K562 (cell line): ENCODE data around the gene PACSIN3. TPM values are rescaled to one million over a fixed set of nuclear protein-coding genes. Genes with fewer than 3 reads are reported as not detected.

ENCODE experiments used
- ARID2 ChIP-seq: fragments of 450-650 bp; IDR thresholded peaks from 2 replicates; pipeline ENCODE4 v1.6.1; 2017; ENCODE audit warnings: antibody characterized with exemption, mild to moderate bottlenecking
- CHD2 ChIP-seq: IDR thresholded peaks from 2 replicates; pipeline ENCODE4 v1.6.1; 2011; ENCODE audit warnings: low read depth, low read length
- CREBBP ChIP-seq: IDR thresholded peaks from one replicate; pipeline ENCODE4 v1.6.1; 2012; ENCODE audit warnings: low read depth, mild to moderate bottlenecking, control low read depth, inconsistent platforms, low read length
- ERF ChIP-seq: fragments of 450-650 bp; formaldehyde crosslinking; IDR thresholded peaks from 2 replicates; pipeline ENCODE4 v1.4.0; 2020; ENCODE audit warnings: mild to moderate bottlenecking, mixed read lengths
- GATA2 ChIP-seq: sonication (generic); formaldehyde crosslinking; IDR thresholded peaks from 2 replicates; pipeline ENCODE4 v1.4.0; 2020; ENCODE audit warnings: mild to moderate bottlenecking, missing genetic modification reagents
- HDGF ChIP-seq: fragments of 450-650 bp; IDR thresholded peaks from 2 replicates; pipeline ENCODE4 v1.6.1; 2016
- HOXB6 ChIP-seq: fragments of 250-450 bp; sonication (Bioruptor Pico); IDR thresholded peaks from 2 replicates; pipeline ENCODE4 v1.5.1; 2022; ENCODE audit warnings: mild to moderate bottlenecking, borderline replicate concordance
- MEIS2 ChIP-seq: fragments of 450-650 bp; IDR thresholded peaks from 2 replicates; pipeline ENCODE4 v1.6.1; 2014; ENCODE audit warnings: mild to moderate bottlenecking; ENCODE audit not compliant: partially characterized antibody
- PHF8 ChIP-seq: fragments of 200-600 bp; sonication (generic); IDR thresholded peaks from 2 replicates; pipeline ENCODE4 v1.6.1; 2012; ENCODE audit warnings: mixed run types, mild to moderate bottlenecking, inconsistent platforms, low read length, moderate library complexity, borderline replicate concordance
- PTBP1 ChIP-seq: fragments of 200-400 bp; formaldehyde crosslinking; IDR thresholded peaks from 2 replicates; pipeline ENCODE4 v1.6.1; 2017; ENCODE audit warnings: low read depth, low read length
- SRSF7 ChIP-seq: fragments of 200-400 bp; formaldehyde crosslinking; optimal IDR thresholded peaks from 2 replicates; pipeline ENCODE3; 2017; ENCODE audit warnings: mild to moderate bottlenecking, low read depth, low read length
- XRCC3 ChIP-seq: fragments of 450-650 bp; IDR thresholded peaks from 2 replicates; pipeline ENCODE4 v1.6.1; 2017; ENCODE audit warnings: mild to moderate bottlenecking, moderate library complexity
- ZBED1 ChIP-seq: IDR thresholded peaks from 2 replicates; pipeline ENCODE4 v1.6.1; 2014
- ZFP1 ChIP-seq: fragments of 450-650 bp; formaldehyde crosslinking; IDR thresholded peaks from 2 replicates; pipeline ENCODE4 v1.4.0; 2020; ENCODE audit warnings: mild to moderate bottlenecking, mixed read lengths
- ZNF263 ChIP-seq: sonication (generic); formaldehyde crosslinking; IDR thresholded peaks from 2 replicates; pipeline ENCODE4 v1.8.0; 2022; ENCODE audit warnings: mild to moderate bottlenecking, missing genetic modification reagents, borderline replicate concordance
- ZNF764 ChIP-seq: fragments of 250-450 bp; sonication (Bioruptor Pico); IDR thresholded peaks from 2 replicates; pipeline ENCODE4 v1.4.0; 2020; ENCODE audit warnings: low read depth, mild to moderate bottlenecking, moderate library complexity
- ZNF830 ChIP-seq: fragments of 250-450 bp; sonication (Bioruptor Pico); IDR thresholded peaks from 2 replicates; pipeline ENCODE4 v1.5.0; 2021; ENCODE audit warnings: mild to moderate bottlenecking
- polyA plus RNA-seq, 8 experiments: library from polyadenylated mRNA; depleted of rRNA in 4 of 8; stranded (reverse) in 5 of 8; unstranded in 3 of 8; fragments of >200 nt; fragmentation: Nextera tagmentation in 2 of 8; fragmentation: Illumina TruSeq in 1 of 8; extraction: Ambion mirVana in 2 of 8; extraction: Trizol in 1 of 8; gene quantifications; 2 replicates each; pipeline versions ENCODE4 v1.2.1 to v1.2.3, GENCODE V29; 2011 to 2014; ENCODE audit warnings: inconsistent platforms in 1 of 8, missing spikeins in 1 of 8
- total RNA-seq, 7 experiments: library from RNA; depleted of rRNA in 6 of 7; stranded (reverse); fragments of >200 nt in 6 of 7; fragmentation: Illumina TruSeq in 2 of 7; extraction: Trizol in 2 of 7; gene quantifications; 2 replicates each; pipeline versions ENCODE4 v1.2.1 to v1.2.3, GENCODE V29; 2011 to 2021; ENCODE audit warnings: low replicate concordance in 1 of 7
- TF ChIP-seq, protein P1 (sequence below): fragments of 150-350 bp; conservative IDR thresholded peaks from 2 replicates; pipeline ENCODE4 v1.6.1; 2014; ENCODE audit warnings: low read length
- TF ChIP-seq, protein P2 (sequence below): fragments of 450-650 bp; IDR thresholded peaks from 2 replicates; pipeline ENCODE4 v1.7.1; 2018; ENCODE audit warnings: mild to moderate bottlenecking, low read depth; ENCODE audit not compliant: partially characterized antibody
- TF ChIP-seq, protein P3 (sequence below): fragments of 450-650 bp; formaldehyde crosslinking; conservative IDR thresholded peaks from 2 replicates; pipeline ENCODE4 v1.4.0; 2022; ENCODE audit warnings: mild to moderate bottlenecking, missing genetic modification characterization
- TF ChIP-seq, protein P4 (sequence below): fragments of 250-450 bp; sonication (Bioruptor Pico); IDR thresholded peaks from 2 replicates; pipeline ENCODE4 v1.9.0; 2021; ENCODE audit warnings: mild to moderate bottlenecking, inconsistent platforms

The PACSIN3 gene
- total and polyA plus RNA-seq, 9 of the 15 experiments (the other 6 are each of a cell fraction or from before 2014, with no cell fraction given), result 0.13 to 18.1 (median 7.1) TPM

DNA sequence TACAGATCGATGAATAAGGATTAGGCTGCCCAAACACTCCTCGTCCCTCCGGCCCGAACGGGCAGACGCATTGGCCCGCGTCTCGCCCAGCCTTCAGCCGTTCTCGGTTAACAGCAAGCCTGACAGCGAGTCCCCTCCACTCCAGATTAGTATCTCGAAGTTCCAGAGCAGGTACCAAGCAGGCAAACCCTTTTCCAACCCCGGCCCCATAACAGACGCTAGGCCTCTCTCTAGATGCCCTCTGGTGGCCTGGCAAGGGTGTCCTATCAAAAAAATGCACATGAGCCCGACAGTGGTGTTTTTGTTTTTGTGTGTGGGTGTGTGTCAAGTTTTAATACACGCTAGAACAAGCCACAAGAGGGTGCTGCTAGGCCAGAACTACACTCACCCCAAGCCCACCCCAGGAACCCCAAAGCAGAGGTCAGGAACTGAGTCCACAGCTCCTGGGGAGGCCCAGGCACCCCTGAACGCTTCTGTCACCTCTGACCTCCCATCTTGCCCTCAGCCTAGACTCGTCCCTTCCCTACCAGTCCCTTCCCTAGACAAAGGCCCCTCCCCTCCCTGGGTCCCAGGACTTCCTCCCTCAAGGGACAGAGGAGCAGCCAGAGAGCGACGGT is 8.9 kb downstream of the PACSIN3 start (continued):
- TF ChIP-seq, protein P1, sequence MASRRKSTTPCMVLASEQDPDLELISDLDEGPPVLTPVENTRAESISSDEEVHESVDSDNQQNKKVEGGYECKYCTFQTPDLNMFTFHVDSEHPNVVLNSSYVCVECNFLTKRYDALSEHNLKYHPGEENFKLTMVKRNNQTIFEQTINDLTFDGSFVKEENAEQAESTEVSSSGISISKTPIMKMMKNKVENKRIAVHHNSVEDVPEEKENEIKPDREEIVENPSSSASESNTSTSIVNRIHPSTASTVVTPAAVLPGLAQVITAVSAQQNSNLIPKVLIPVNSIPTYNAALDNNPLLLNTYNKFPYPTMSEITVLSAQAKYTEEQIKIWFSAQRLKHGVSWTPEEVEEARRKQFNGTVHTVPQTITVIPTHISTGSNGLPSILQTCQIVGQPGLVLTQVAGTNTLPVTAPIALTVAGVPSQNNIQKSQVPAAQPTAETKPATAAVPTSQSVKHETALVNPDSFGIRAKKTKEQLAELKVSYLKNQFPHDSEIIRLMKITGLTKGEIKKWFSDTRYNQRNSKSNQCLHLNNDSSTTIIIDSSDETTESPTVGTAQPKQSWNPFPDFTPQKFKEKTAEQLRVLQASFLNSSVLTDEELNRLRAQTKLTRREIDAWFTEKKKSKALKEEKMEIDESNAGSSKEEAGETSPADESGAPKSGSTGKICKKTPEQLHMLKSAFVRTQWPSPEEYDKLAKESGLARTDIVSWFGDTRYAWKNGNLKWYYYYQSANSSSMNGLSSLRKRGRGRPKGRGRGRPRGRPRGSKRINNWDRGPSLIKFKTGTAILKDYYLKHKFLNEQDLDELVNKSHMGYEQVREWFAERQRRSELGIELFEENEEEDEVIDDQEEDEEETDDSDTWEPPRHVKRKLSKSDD, result no peak
- TF ChIP-seq, protein P2, sequence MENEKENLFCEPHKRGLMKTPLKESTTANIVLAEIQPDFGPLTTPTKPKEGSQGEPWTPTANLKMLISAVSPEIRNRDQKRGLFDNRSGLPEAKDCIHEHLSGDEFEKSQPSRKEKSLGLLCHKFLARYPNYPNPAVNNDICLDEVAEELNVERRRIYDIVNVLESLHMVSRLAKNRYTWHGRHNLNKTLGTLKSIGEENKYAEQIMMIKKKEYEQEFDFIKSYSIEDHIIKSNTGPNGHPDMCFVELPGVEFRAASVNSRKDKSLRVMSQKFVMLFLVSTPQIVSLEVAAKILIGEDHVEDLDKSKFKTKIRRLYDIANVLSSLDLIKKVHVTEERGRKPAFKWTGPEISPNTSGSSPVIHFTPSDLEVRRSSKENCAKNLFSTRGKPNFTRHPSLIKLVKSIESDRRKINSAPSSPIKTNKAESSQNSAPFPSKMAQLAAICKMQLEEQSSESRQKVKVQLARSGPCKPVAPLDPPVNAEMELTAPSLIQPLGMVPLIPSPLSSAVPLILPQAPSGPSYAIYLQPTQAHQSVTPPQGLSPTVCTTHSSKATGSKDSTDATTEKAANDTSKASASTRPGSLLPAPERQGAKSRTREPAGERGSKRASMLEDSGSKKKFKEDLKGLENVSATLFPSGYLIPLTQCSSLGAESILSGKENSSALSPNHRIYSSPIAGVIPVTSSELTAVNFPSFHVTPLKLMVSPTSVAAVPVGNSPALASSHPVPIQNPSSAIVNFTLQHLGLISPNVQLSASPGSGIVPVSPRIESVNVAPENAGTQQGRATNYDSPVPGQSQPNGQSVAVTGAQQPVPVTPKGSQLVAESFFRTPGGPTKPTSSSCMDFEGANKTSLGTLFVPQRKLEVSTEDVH, result peak; percentile 40
- no peak for TF ChIP-seq XRCC3
- TF ChIP-seq, protein P3, sequence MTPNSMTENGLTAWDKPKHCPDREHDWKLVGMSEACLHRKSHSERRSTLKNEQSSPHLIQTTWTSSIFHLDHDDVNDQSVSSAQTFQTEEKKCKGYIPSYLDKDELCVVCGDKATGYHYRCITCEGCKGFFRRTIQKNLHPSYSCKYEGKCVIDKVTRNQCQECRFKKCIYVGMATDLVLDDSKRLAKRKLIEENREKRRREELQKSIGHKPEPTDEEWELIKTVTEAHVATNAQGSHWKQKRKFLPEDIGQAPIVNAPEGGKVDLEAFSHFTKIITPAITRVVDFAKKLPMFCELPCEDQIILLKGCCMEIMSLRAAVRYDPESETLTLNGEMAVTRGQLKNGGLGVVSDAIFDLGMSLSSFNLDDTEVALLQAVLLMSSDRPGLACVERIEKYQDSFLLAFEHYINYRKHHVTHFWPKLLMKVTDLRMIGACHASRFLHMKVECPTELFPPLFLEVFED (CRISPR knock-in tag), result no peak
- no peak for TF ChIP-seq ZNF830 (CRISPR knock-in tag)
- TF ChIP-seq ZNF764 (CRISPR knock-in tag), result no peak
- 0 out of 2 replicates have a peak, but pooled peaks have one; percentile 19 for TF ChIP-seq ERF
- TF ChIP-seq ZNF263, result no peak; the same call in 1 of the 2 replicates
- TF ChIP-seq CHD2, result no peak
- peak; percentile 40; the same call in 1 of the 2 replicates for TF ChIP-seq PHF8
- TF ChIP-seq HOXB6, result no peak
- no peak for TF ChIP-seq CREBBP
- TF ChIP-seq ARID2, result 0 out of 2 replicates have a peak, but pooled peaks have one; percentile 28
- TF ChIP-seq, protein P4, sequence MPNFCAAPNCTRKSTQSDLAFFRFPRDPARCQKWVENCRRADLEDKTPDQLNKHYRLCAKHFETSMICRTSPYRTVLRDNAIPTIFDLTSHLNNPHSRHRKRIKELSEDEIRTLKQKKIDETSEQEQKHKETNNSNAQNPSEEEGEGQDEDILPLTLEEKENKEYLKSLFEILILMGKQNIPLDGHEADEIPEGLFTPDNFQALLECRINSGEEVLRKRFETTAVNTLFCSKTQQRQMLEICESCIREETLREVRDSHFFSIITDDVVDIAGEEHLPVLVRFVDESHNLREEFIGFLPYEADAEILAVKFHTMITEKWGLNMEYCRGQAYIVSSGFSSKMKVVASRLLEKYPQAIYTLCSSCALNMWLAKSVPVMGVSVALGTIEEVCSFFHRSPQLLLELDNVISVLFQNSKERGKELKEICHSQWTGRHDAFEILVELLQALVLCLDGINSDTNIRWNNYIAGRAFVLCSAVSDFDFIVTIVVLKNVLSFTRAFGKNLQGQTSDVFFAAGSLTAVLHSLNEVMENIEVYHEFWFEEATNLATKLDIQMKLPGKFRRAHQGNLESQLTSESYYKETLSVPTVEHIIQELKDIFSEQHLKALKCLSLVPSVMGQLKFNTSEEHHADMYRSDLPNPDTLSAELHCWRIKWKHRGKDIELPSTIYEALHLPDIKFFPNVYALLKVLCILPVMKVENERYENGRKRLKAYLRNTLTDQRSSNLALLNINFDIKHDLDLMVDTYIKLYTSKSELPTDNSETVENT, result no peak
- peak; percentile 81; the same call in 1 of the 2 replicates for TF ChIP-seq HDGF
- TF ChIP-seq PTBP1, result no peak
- TF ChIP-seq ZBED1, result no peak
- peak; percentile 64 for TF ChIP-seq GATA2
- TF ChIP-seq MEIS2, result peak; percentile 9
- TF ChIP-seq ZFP1 (CRISPR knock-in tag), result no peak
- no peak for TF ChIP-seq SRSF7
